DMS153 treated with DMSO at 0.1 percent for 48 hours (cell line): Measurements from ENCODE around the gene TBC1D2B.

Experiments used
- DNase-seq: peaks from one replicate; lab custom pipeline; 2025; ENCODE audit not compliant: unreplicated experiment; lab: John Stamatoyannopoulos, UW

The TBC1D2B gene

DNA sequence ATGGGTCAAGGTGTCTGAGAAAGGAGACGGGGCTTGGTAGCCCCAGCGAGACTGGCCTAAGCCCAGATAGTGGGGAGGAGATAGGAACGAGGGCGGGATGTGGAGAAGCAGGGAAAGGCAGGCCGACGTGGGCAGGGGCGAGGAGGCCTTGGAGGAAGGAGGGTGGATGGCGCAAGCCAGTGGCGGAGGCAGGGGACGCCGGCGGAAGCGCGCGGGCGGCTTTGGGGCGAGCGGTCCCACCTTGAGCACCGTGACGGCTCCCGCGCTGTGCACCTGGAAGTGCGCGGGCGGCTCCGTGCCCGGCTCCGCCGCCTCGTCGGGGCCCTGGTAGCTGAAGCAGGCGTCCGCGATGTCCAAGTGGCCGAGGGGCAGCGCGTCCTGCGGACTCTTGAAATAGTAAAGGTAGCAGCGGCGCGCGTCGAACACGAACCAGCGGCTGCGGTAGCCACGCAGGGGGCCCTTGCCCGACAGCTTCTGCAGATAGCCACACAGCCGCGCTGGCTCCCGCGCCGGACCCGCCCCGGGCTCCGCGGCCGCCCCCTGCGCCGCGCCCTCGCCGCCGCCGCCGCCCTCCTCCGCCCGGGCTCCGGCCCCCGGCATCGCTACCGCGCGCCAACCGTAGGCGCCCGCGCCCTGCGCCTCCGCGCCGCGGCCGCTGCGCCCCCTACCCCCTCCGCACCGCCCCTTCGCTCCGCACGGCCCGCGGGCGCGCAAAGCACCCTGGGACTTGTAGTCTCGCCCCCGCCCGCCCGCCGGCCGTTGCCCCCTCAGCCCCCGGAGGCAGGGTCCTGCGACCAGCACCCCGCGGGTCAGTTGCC lies at the start of gene TBC1D2B:
TSS of gene TBC1D2B (minus strand) at position 659 of the 818 bp plus-strand sequence. CDS start at position 600, 59 bp downstream.
- no peak for DNase-seq

DNA sequence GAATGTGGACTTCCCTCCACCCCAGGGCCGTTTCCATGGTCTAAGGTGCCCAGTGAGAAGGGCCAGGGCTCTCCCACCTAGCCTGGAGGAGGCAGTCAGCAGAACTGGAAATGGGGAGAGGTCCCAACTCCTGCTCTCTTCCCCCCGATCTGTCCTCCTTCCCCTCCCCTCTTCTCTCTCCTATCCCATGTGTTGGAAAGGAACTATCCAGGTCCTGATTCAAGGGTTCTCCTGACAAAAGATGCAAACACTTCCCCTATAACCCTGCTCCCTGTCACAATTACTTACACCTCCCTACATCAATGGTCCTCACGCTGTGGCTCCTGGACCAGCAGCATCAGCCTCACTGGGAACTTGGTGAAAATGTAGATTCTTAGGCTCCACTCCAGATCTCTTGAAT lies 47.8 kb upstream of the TBC1D2B start:
- DNase-seq: no peak

DNA sequence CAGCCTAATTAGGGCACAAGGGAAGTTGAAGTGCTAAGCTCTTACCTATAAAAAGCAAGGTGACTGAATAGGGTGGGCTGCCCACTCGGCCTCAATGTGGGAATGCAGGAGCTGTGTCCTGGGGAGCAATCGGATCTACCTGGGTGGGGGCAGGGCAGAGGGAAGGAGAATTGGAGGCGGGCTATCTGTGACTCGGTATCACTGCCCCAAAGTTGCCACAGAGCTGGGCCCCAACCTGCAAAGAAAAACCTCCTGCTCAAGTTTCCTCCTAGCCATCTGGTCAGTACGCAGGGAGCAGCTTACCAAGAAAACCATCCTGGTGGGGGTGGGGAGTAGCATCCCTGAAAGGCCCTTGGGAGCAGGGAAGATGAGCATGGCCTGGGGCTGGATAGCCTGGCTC lies 43.0 kb upstream of the TBC1D2B start:
- no peak for DNase-seq

DNA sequence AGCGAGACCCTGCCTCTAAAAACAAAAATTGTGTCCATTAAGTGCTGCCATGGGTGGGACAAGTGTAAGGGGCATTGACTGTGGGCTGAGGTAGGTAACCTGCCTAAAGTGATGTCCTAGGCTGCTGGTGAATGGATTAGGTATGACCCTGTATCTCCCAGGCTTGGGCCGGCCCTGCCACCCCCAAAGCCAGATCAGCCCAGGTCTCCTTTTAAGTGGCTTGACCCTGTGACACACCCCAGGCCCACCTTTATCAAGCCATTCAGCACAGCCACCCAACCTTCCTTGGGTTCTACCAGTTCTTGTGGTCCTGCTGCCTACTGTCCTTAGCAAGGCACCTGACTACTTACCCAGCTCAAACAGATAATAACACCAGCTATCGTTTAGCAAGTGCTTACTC lies 35.0 kb upstream of the TBC1D2B start:
- no peak for DNase-seq

DNA sequence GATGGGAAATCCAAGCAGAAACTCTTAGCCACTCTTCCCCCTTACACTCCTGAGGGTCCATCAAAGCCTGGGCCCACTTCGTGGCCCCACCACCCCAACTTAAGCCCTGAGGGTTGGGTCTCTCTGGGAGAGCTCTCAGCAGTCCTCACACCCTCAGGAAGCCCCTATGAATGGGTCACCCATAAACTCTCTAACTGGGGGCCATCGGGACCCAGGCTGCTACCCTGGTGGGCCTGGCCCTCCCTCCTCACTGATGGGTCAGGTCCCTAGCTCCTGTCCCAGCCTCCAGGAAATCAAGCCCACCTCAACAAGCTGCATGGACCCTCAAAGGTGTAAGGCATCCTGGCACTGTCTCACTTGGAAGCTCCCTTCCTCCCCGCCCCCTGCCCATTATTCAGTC lies 34.3 kb upstream of the TBC1D2B start:
- no peak for DNase-seq

DNA sequence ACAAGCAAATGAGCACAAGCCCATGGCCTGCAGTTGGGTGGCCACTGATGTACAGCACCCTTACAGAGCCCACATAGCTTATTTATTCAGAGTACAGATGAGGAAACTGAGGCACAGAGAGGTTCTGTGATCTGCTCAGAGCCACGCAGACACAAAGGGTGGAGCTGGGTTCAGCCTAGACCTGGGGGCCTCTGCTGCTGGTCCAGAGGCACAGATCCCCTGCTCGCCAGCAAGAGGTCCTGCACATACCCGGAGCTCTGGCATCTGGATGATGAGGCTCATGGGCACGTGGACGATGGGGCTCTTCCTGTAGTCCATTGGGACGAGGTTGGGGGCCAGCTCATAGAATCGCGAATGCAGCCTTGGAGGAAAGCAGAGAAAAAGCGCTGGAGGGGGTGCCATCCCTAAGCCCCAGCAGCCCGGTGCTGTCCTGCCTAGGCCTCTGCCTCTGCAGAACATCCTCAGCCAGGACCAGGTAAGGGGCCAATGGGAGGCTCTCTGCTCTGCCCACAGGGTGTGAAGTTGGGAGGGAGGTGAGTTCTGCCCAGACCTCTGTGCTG lies 33.5 kb upstream of the TBC1D2B start:
- DNase-seq: no peak

DNA sequence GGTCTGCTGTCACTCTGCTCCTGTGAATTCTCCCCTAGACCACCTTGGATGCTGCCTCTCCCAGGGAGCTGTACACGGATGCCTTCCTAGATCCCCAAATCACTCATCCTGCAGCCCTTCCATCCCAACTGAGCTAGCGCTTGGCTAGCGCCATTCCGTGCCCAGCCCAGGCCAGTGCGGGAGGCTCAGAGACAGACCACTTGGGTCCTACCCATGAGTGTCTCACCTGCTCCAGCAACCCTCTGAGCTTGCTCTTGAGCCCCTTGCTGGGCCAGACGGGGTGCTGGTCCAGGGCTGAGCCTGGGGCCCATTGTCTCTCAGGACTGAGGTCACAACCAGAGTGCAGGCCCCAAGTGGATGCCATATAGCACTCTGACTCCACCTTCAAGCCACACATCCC lies 32.6 kb upstream of the TBC1D2B start:
- DNase-seq: no peak

DNA sequence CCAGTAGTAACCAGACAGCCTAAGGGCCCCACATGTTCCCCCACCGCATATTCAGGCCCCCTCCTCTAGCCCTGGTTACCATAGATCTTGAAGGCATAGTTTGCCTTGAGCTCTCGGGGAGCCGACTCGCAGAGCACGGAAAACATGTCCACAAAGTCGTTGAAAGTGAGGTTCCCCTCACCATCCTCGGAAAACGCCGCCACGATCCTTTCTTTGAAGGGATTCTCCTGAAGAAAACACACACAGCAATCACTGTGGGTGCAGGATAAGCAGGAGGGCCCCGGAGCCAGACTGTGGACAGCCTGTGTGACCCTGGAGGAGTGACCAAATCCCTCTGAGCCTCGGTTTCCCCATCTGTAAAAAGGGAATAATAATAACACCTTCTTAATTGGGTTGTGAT lies 31.6 kb upstream of the TBC1D2B start:
- no peak for DNase-seq

DNA sequence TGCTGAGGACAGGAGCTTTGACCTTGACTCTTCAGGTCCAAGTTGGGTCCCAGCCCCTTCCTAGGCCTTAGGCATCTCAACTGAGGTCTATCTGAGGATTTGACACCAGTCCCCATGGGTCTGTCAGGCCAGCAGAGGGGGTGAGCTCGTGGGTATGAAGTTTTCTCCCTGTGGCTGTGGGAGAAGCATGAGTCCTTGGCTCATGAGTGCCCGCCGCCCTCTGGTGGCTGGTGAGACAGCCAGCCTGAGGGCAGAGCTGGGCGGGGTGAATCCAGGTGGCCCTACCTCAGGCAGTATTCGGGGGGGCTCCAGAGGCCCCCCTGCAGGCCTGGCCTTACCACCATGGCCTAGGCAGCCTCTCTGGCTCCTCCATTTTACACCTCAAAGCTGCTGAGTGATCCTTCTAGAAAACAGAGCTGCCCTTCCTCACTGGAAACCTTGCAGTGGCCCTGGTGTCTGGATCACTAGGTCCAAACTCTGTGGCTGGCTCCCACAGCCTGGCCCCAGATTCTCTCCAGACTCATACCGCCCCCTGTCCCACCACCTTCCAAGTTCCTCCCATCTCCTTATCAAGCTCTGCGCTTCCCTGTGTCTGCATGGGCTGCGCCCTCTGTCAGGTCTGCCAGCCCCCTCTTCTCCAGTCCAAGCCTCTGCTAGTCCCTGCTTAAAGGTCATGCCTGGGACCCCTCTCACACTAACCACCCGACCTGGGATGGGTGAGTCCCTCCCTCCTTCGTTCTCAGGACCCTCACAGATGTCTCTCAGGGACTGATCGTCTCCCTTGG lies 31.0 kb upstream of the TBC1D2B start:
- DNase-seq: peak; percentile 1

DNA sequence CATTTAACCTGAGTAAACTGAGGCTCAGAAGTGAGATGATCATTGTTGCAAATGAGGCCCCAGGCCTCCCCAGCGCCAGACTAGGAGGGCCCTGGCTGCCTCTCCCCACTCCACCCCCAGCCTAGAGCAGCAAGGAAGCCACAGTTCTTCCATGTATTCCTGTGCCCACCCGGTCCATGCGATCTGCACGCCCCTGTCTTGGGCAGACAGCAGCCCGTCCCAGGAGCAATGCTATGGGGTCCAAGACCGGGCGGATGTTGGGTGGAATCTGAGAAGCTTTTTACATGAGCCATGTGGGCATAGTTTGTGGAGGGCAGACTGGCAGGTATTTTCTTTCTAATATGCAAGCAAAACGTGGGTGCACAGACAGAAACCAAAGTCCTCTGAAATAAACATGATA lies 30.0 kb upstream of the TBC1D2B start:
- no peak for DNase-seq

DNA sequence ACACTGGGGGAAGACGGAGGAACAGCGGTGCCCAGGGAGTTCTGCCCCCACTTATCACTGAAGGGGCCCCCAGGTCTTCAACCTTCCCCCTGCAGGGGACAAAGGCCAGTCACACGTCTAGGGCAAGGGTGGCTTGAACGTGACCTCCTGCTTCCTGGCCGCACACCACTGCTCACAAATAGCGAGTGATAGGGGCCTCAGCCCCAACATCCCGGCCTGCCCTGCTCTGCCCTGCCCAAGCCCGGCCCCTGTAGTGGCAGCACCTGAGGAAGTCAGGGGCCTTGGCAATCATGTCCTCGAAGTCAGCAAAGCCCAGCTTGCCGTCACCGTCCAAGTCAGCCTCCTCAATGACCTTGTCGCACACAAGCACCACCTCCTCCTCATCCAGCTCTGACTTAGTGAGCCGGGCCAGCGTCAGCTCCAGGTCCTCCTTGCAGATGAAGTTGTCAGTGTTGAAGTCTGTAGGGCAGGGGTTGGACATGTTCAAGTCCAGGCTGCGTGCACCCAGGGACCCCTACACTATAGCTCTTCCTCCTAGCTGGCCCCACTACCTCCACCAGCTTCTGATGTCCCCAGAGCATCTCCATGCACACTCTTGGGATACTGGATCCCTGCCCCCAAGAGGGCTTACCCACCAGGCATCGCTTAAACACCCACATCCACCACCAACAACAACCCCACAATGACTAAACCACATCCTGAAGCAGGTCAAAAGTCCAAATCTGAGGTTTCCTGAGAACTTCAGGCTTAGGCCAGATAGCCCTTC lies 28.1 kb upstream of the TBC1D2B start:
- no peak for DNase-seq

DNA sequence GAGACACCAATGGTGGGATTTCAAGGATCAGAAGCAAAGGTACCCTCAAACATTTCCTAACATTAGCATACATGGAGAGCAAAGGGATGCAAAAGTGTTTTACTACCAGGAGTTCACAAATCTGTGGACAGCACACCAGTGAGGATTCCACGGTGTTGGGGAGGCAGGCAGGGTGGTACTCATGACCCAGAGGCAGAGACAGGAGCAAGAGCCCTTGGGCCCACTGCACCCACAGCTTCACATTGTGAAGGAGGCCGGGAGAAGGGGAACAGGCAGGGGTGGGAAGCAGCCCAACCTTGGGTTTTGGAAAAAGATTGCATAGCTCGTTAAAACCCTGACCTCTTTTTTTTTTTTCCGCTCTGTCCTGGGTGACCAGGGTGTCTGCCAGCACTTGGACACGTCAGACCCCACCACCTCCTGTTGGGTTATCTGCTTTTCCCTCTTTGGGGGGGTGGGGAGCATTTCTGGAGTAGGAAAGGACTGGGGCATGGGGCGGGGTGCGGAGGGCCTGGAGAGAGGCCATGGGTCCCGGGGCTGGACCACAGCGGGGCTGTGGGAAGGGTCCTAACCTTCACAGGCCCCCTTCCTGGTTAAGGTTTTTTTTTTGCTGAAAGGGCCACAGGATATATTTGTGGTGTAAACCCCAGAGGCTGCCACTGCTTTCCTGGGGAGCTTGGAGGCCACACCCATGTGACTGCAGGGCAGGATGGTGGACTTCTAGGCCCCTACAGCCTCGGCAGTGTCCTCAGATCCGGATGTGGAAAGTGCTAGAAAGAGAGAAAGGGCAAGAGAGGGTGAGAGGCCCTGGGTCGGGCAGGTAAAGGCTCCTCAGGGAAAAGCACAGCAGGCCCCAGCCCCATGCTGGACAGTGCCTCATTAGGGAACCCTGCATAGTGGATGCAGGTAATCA lies 27.3 kb upstream of the TBC1D2B start:
- DNase-seq: no peak

DNA sequence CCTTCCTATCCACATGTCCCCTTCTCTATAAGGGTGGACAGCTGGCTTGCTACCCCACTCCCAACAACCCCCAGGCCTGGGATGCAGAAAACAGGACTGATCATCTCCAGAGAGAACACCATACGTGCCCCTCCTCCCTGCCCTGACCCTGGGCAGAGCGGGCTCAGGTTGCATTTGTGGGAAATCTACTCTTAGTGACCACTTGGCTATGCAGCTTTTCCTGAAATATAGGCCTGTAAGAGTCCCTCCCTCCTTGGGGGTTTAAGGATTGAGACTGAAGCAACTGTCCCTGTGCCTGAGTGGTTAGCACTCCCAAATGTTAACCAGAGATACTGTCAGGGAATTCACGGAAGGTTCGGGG lies 26.6 kb upstream of the TBC1D2B start:
- DNase-seq: no peak

DNA sequence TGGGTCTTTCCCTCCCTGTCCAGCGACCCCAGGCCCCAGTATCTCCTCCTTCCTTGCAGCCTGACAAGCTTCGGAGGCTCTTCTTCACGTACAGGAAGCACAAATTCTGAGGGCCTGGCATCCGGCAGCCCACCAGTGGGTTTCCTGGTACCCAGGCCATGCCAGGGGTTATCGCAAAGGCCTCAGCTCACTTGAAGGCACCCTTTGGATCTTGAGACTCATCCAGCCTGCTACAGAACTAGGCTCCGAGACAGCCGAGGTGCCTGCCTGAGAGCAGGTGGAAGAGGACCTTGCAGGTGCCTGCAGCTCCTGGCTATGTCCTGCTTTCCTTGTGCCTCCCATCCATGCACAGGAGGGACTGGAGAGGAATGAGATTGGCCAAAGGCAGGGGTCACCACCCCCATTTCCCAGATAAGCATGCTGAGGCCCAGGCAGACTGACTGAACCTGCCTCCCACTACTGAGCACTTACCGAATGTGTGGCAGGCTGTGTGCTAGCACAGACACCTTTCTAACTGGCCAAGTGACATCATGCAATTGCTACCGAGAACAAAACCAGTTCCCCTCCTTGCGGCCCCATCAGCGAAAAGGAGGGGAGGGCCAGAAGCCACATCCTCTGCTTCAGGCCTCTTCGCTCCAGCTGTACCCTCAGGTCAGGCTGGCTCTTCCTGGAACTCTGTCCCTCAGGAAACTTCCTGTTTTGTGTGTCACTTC lies 26.1 kb upstream of the TBC1D2B start:
- DNase-seq: no peak

DNA sequence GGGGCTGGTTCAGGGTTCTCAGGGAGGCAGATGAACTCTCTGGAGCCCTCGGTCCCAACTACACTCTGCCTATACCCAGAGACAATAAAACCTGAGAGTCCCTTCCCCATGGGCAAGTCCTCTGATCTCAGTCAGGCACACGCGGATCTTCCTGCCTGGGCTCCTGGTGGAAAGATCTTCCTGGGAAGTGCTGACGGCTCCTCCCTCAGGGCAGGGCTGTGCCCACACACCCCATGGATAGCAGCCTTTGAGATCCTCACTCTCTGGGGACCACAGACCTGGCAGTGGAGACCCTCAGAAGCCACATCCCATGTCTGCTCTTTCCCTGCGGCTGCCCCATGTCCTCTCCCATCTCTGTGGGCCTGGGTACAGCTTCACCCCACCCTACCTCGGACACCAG lies 25.2 kb upstream of the TBC1D2B start:
- DNase-seq: no peak

DNA sequence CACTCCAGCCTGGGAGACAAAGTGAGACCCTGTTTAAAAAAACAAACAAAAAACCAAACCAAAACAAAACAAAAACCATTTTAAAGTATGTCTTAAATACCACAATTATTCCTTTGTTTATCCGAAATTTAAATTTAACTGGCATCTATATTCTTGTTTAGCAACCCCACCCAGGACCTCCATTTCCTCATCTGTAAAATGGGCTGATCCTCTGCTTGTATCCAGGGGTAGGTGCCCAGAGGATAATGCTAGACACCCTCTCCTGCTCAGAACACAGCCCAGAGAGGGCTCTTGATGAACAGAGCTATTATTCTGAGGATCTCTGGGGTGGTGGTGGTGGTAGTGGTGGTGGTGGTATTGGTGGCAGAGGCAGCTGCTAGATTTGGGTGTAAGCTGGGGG lies 24.7 kb upstream of the TBC1D2B start:
- DNase-seq: no peak

DNA sequence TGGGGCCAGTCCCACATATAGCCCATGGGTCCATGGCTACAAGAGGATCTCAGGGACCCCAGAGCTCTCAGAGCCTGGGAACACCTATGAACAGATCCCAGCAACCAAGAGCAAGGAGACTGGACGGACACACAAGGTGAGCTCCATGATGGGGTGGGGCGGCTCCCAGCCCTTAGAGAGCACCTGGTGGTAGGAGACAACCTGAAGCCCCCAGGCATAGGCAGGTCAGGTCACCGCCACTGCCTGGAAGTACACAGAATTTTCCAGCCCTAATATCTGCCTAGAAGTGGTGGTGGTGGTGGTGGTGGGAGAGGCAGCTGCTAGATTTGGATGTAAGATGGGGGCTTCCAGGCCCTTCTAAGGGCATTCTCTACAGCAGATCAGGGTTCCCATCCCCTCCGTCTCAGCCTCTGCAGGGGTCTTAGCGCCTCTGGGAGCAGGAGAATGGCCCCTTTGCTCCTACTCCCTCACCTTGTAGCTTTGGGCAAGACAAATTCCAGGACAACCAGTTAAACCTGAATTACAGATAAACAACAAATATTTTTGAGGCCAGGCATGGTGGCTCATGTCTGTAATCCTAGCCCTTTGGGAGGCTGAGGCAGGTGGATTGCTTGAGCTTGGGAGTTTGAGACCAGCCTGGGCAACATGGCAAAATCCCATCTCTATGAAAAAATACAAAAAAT lies 24.1 kb upstream of the TBC1D2B start:
- DNase-seq: no peak

DNA sequence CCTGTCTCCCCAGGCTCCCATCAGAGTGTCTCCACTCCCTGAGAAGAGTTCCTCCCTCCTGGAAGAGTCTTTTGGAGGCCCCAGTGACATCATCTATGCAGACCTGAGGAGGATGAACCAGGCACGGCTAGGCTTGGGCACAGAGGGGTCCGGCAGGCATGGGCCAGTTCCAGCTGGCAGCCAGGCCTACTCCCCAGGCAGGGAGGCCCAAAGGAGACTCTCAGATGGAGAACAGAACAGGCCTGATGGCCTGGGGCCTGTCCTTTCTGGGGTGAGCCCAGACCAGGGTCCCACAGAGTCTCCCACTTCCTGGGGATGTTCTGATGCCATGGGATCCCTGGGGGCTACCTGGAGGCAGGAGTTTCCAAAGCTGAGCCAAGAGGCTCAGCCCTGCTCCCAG lies 23.4 kb upstream of the TBC1D2B start:
- DNase-seq: no peak

DNA sequence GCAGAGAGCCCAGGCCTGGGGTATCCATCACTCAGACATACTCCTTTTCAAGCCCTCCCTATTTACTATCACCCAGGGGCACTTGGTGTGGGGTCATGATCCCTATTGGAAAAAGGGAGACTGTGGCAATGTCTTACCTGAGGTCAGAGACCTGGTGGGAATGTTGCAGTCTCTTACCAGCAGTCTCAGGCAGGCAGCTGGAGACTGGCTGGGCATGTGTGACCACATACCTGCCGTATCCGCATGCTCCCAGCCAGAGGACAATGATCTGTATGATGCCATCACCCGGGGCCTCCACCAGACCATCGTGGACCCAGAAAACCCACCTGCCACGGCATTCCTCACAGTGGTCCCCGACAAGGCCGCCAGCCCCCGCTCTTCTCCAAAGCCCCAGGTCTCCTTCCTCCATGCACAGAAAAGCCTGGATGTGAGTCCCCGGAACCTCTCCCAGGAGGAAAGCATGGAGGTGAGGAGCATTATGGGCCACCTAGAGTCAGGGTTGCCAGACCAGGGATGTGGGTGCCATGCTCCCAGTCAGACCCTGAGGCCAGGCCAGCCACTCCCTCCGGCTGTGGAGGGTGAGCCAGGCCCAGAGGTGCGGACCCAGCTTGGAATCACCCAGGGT lies 20.7 kb upstream of the TBC1D2B start:
- DNase-seq: no peak
